ENCODE data around the gene DPH6. TPM values are rescaled to one million over a fixed set of nuclear protein-coding genes. Genes with fewer than 3 reads are reported as not detected.

The DPH6 gene
- total RNA-seq, 2 donors from 2014 or later = 14.8 to 15.3 TPM

- no peak overlapping the region for H3K27ac ChIP-seq
- TF ChIP-seq CTCF (IDR thresholded peaks at IDR 0.05) = no peak
- no peak for DNase-seq
- H3K4me1 ChIP-seq = no peaks in the 10 kb centered on the region
- H3K27me3 ChIP-seq = no peaks in the 10 kb centered on the region
- no peaks in the 10 kb centered on the region for H3K36me3 ChIP-seq
- no peaks in the 10 kb centered on the region for H3K9me3 ChIP-seq
- H3K9ac ChIP-seq (ENCODE audit: low read depth in 2 of 2, low read length in 2 of 2) = no peak overlapping the region
- H3K4me3 ChIP-seq = no peak overlapping the region
- intact Hi-C loops (cut with DNase I) = no loop called here
Observed at GRCh38 chr15:35477312-35478262, 68.4 kb downstream of the DPH6 start.

GRCh38 chr15:35471024-35471423, 74.9 kb downstream of the DPH6 start:
- no peak for DNase-seq
- no peak overlapping the region for H3K9ac ChIP-seq (ENCODE audit: low read depth in 2 of 2, low read length in 2 of 2)
- H3K27me3 ChIP-seq = no peaks in the 10 kb centered on the region
- H3K9me3 ChIP-seq = no peaks in the 10 kb centered on the region
- H3K36me3 ChIP-seq = no peaks in the 10 kb centered on the region
- intact Hi-C loops (cut with DNase I) = no loop called here
- H3K27ac ChIP-seq = no peak overlapping the region
- H3K4me1 ChIP-seq = no peaks in the 10 kb centered on the region
- H3K4me3 ChIP-seq = no peak overlapping the region
- no peak for TF ChIP-seq CTCF (IDR thresholded peaks at IDR 0.05)

GRCh38 chr15:35470441-35470840, 75.5 kb downstream of the DPH6 start:
- Histone ChIP-seq H3K36me3 (no peaks in the 10 kb centered on the region), H3K9me3 (no peaks in the 10 kb centered on the region), H3K27me3 (no peaks in the 10 kb centered on the region), H3K9ac (ENCODE audit: low read depth in 2 of 2, low read length in 2 of 2) (no peak overlapping the region), H3K4me3 (no peak overlapping the region), H3K4me1 (no peaks in the 10 kb centered on the region), H3K27ac (no peak overlapping the region)
- no peak for DNase-seq
- TF ChIP-seq CTCF (IDR thresholded peaks at IDR 0.05) = no peak
- intact Hi-C loops (cut with DNase I) = no loop called here

- Histone ChIP-seq H3K36me3 (no peaks in the 10 kb centered on the region), H3K27me3 (no peaks in the 10 kb centered on the region), H3K9ac (ENCODE audit: low read depth in 2 of 2, low read length in 2 of 2) (no peak overlapping the region), H3K9me3 (no peaks in the 10 kb centered on the region), H3K4me1 (no peaks in the 10 kb centered on the region), H3K4me3 (no peak overlapping the region), H3K27ac (no peak overlapping the region)
- no peak for TF ChIP-seq CTCF (IDR thresholded peaks at IDR 0.05)
- intact Hi-C loops (cut with DNase I) = no loop called here
- DNase-seq = no peak
Observed at GRCh38 chr15:35466476-35466875, 79.5 kb downstream of the DPH6 start.

- Histone ChIP-seq H3K9me3 (no peaks in the 10 kb centered on the region), H3K9ac (ENCODE audit: low read depth in 2 of 2, low read length in 2 of 2) (no peak overlapping the region), H3K4me3 (no peak overlapping the region), H3K4me1 (no peaks in the 10 kb centered on the region), H3K27ac (no peak overlapping the region), H3K36me3 (no peaks in the 10 kb centered on the region), H3K27me3 (no peaks in the 10 kb centered on the region)
- intact Hi-C loops (cut with DNase I) = no loop called here
- TF ChIP-seq CTCF (IDR thresholded peaks at IDR 0.05) = no peak
- no peak for DNase-seq
Observed at GRCh38 chr15:35465783-35466182, 80.2 kb downstream of the DPH6 start.
